Measurements from ENCODE around the gene FAM163A. TPM values are rescaled to one million over a fixed set of nuclear protein-coding genes. Genes with fewer than 3 reads are reported as not detected.

The FAM163A gene
- not detected in 2 replicates for total RNA-seq (2011; cell fraction: chromatin; rRNA removed; ENCODE audit: low replicate concordance)
- not detected in 2 replicates for total RNA-seq (2011; cell fraction: nucleolus; rRNA removed)
- total RNA-seq (2011; cell fraction: nucleoplasm; rRNA removed), result not detected in 2 replicates
- total RNA-seq (2014; rRNA removed) (not detected in 2 replicates), total RNA-seq (2014; rRNA removed; fragmentation: Illumina TruSeq; extraction: Trizol) (not detected in 2 replicates), total RNA-seq (2015; rRNA removed; fragmentation: Illumina TruSeq; extraction: Trizol) (not detected in 2 replicates), total RNA-seq (2021) (not detected in 2 replicates), polyA plus RNA-seq (2011; rRNA removed) (not detected in 2 replicates), polyA plus RNA-seq (2014; fragmentation: Illumina TruSeq; extraction: Trizol) (not detected in 2 replicates), polyA plus RNA-seq (2014; fragmentation: Nextera tagmentation; extraction: Ambion mirVana) (not detected), polyA plus RNA-seq (2014; rRNA removed) (not detected in 2 replicates), polyA minus RNA-seq (2011; rRNA and poly(A)+ RNA removed) (not detected in 2 replicates), Bru-seq, nascent RNA (not detected), BruChase-seq, experiment 1, labeled RNA remaining after a 2-hour chase (percentile 4 among the genes with signal in this experiment), BruChase-seq, experiment 2, labeled RNA remaining after a 6-hour chase (percentile 3 among the genes with signal in this experiment)
- polyA plus RNA-seq (2011; cell fraction: cytosol; rRNA removed), result not detected in 2 replicates
- polyA plus RNA-seq (2011; cell fraction: nucleus; rRNA removed), result not detected in 2 replicates
- polyA plus RNA-seq (2012), result not detected in 2 replicates
- not detected in 2 replicates for polyA minus RNA-seq (2011; cell fraction: cytosol; rRNA and poly(A)+ RNA removed)
- not detected in 2 replicates for polyA minus RNA-seq (2011; cell fraction: nucleus; rRNA and poly(A)+ RNA removed)
- long read RNA-seq, experiment 1, result 0 reads
- long read RNA-seq, experiment 2, result 0 reads
- long read RNA-seq, experiment 3, result 0 reads

DNA sequence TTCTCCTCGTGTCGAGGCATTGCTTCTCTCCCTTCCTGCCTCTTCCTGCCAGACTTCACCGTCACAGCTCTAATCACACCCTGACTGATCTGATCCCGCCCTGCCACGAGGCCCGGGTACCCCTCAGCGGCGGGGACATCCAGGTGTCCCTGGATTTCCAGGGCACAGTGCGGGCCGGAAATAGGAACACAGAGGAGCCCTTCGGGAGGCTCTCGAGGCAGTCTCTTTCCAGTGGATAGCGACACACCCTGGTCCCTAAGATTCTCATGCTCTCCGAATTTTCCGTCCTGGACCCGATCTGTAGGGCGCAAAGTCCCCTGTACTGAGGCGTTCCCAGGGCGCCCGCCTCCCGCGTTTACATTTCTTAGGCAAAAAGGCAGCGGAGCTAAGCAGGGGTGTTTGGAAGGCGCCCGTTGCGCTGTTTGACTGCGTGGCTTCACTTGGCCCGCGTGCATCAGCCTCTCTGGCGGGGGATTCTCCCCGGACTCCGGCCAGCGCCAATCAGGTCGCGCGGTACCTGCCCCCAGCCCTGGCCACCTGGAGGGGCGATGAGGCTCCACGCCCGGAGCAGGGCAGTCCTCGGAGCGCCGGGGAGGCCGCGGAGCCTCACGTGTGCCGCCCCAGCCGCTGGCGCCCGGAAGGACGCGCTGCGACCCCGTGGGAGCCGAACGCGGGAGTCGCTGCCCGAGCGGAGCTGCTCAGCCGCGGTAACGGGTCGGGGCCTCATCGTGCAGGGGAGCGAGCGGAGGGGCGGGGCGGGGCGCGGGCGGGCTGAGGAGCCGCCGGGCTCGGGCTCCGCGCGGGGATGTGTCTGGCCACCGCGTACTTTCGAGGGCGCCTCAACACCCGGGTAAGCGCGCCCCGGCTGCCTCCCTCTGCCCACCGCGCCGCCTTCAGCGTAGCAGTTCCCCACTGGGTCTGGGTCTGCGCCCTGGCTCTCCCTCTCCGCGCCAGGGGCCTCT lies at the start of gene FAM163A:
Gene FAM163A (plus strand): TSS at position 575 of the 962 bp plus-strand sequence. CDS start 69,807 bp downstream, outside the sequence.
- H3K27ac ChIP-seq (ENCODE audit: extremely low read depth, low read depth, low read length), result no peak within 1 kb of the TSS
- in situ Hi-C loops (cut with MboI) (no loop called here), intact Hi-C loops (cut with micrococcal nuclease) (no loop called here)
- no peaks in the 10 kb centered on the region for H3K79me2 ChIP-seq (ENCODE audit: control insufficient read depth, insufficient read depth, low read length)
- no peaks in the 10 kb centered on the region for H3K36me3 ChIP-seq (ENCODE audit: control insufficient read depth, insufficient read depth, low read length)
- 21% methylated on average over 55 of the region's 92 CpGs for WGBS (ENCODE audit: insufficient coverage, low coverage, missing lambda C conversion rate)
- ATAC-seq (no peak), FAIRE-seq (no peak), DNase-seq (ENCODE audit: extremely low read depth in 1 of 4, low spot score in 3 of 4) (no peak)
- no peak within 1 kb of the TSS for H3K4me2 ChIP-seq (ENCODE audit: insufficient read depth, low read length)
- H2AFZ ChIP-seq (ENCODE audit: low read depth, low read length), result no peak within 1 kb of the TSS
- ChIA-PET CTCF (ENCODE audit: low intra/inter-chr PET ratio) (no interaction called here), POLR2A (interaction anchor here (0.8 kb wide), 1 partner anchor 13 kb away, joined by 3 read pairs; no protein-coding TSS in a partner anchor)
- peaks cover 42 to 45% of the 10 kb centered on the region in 2 experiments for H3K27me3 ChIP-seq (ENCODE audit: control insufficient read depth in 2 of 2, insufficient read depth in 2 of 2, low read length in 2 of 2)
- peaks cover 0 to 15% of the 10 kb centered on the region in 2 experiments; a peak in 1 of 5 replicates for H3K4me1 ChIP-seq (replicated peaks in 1 of 2; ENCODE audit: control insufficient read depth in 2 of 2, insufficient read depth in 2 of 2, low read length in 2 of 2)
- BruUV-seq (replicated peaks), result no TSS peak
- H3K9me1 ChIP-seq (ENCODE audit: control insufficient read depth, insufficient read depth, low read length), result no peaks in the 10 kb centered on the region
- no peak within 1 kb of the TSS for H3K4me3 ChIP-seq
- H3K9me3 ChIP-seq (replicated peaks; ENCODE audit: control insufficient read depth, insufficient read depth, low read depth, low read length), result no peaks in the 10 kb centered on the region
- no peaks in the 10 kb centered on the region for H4K20me1 ChIP-seq (replicated peaks; ENCODE audit: control insufficient read depth, insufficient read depth, low read length)
- H3K9ac ChIP-seq (ENCODE audit: insufficient read depth in 1 of 2, low read depth in 2 of 2, low read length in 2 of 2), result no peak within 1 kb of the TSS
- no peak for TF ChIP-seq SREBF1 (IDR thresholded peaks at IDR 0.05; ENCODE audit: borderline replicate concordance, low read depth, low read length)
- TF ChIP-seq, protein P1, sequence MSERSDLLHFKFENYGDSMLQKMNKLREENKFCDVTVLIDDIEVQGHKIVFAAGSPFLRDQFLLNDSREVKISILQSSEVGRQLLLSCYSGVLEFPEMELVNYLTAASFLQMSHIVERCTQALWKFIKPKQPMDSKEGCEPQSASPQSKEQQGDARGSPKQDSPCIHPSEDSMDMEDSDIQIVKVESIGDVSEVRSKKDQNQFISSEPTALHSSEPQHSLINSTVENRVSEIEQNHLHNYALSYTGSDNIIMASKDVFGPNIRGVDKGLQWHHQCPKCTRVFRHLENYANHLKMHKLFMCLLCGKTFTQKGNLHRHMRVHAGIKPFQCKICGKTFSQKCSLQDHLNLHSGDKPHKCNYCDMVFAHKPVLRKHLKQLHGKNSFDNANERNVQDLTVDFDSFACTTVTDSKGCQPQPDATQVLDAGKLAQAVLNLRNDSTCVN (CRISPR knock-in tag; IDR thresholded peaks at IDR 0.05), result no peak
- TF ChIP-seq LEF1 (IDR thresholded peaks at IDR 0.05), result no peak
- TF ChIP-seq, protein P2, sequence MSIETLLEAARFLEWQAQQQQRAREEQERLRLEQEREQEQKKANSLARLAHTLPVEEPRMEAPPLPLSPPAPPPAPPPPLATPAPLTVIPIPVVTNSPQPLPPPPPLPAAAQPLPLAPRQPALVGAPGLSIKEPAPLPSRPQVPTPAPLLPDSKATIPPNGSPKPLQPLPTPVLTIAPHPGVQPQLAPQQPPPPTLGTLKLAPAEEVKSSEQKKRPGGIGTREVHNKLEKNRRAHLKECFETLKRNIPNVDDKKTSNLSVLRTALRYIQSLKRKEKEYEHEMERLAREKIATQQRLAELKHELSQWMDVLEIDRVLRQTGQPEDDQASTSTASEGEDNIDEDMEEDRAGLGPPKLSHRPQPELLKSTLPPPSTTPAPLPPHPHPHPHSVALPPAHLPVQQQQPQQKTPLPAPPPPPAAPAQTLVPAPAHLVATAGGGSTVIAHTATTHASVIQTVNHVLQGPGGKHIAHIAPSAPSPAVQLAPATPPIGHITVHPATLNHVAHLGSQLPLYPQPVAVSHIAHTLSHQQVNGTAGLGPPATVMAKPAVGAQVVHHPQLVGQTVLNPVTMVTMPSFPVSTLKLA (conservative IDR thresholded peaks at IDR 0.05), result no peak
- TF ChIP-seq, protein P3, sequence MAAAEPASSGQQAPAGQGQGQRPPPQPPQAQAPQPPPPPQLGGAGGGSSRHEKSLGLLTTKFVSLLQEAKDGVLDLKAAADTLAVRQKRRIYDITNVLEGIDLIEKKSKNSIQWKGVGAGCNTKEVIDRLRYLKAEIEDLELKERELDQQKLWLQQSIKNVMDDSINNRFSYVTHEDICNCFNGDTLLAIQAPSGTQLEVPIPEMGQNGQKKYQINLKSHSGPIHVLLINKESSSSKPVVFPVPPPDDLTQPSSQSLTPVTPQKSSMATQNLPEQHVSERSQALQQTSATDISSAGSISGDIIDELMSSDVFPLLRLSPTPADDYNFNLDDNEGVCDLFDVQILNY (CRISPR knock-in tag; IDR thresholded peaks at IDR 0.05), result no peak
- TF ChIP-seq, protein P4, sequence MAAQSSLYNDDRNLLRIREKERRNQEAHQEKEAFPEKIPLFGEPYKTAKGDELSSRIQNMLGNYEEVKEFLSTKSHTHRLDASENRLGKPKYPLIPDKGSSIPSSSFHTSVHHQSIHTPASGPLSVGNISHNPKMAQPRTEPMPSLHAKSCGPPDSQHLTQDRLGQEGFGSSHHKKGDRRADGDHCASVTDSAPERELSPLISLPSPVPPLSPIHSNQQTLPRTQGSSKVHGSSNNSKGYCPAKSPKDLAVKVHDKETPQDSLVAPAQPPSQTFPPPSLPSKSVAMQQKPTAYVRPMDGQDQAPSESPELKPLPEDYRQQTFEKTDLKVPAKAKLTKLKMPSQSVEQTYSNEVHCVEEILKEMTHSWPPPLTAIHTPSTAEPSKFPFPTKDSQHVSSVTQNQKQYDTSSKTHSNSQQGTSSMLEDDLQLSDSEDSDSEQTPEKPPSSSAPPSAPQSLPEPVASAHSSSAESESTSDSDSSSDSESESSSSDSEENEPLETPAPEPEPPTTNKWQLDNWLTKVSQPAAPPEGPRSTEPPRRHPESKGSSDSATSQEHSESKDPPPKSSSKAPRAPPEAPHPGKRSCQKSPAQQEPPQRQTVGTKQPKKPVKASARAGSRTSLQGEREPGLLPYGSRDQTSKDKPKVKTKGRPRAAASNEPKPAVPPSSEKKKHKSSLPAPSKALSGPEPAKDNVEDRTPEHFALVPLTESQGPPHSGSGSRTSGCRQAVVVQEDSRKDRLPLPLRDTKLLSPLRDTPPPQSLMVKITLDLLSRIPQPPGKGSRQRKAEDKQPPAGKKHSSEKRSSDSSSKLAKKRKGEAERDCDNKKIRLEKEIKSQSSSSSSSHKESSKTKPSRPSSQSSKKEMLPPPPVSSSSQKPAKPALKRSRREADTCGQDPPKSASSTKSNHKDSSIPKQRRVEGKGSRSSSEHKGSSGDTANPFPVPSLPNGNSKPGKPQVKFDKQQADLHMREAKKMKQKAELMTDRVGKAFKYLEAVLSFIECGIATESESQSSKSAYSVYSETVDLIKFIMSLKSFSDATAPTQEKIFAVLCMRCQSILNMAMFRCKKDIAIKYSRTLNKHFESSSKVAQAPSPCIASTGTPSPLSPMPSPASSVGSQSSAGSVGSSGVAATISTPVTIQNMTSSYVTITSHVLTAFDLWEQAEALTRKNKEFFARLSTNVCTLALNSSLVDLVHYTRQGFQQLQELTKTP (IDR thresholded peaks at IDR 0.05; ENCODE audit: low read depth in 1 of 2, partially characterized antibody in 2 of 2), result no peak
